Heart left ventricle (tissue), 16 donors: Measurements from ENCODE around the gene CBX8. TPM values are rescaled to one million over a fixed set of nuclear protein-coding genes. Genes with fewer than 3 reads are reported as not detected.

Experiments used
- ATAC-seq, 4 donors: fragments of 200-7000 bp; cut with Tn5 transposase; one replicate each; pipeline ENCODE4 v1.9.1; 2020 to 2022; ENCODE audit warnings: moderate library complexity in 4 of 4, mild to moderate bottlenecking in 3 of 4, moderate number of reproducible peaks in 1 of 4
- DNase-seq, 5 donors: peaks; one replicate each; pipeline ENCODE4 v3.0.0-alpha.2; 2020
- H3K27ac ChIP-seq, 12 donors: fragments of 200-600 bp; sonication (generic) in 4 of 12; one replicate each; pipeline versions ENCODE4 v1.5.0 to v1.8.0; 2016 to 2022; ENCODE audit warnings: mild to moderate bottlenecking in 2 of 12
- H3K27me3 ChIP-seq, 9 donors: fragments of 200-600 bp; sonication (generic) in 2 of 9; one replicate each; pipeline versions ENCODE4 v1.5.1 to v1.8.0; 2016 to 2022; ENCODE audit warnings: mild to moderate bottlenecking in 3 of 9
- H3K36me3 ChIP-seq, 9 donors: fragments of 200-600 bp; sonication (generic) in 2 of 9; one replicate each; pipeline versions ENCODE4 v1.5.0 to v1.8.0; 2018 to 2022; ENCODE audit warnings: mild to moderate bottlenecking in 2 of 9
- H3K4me1 ChIP-seq, 12 donors: fragments of 200-600 bp; sonication (generic) in 4 of 12; one replicate each; pipeline versions ENCODE4 v1.5.0 to v1.8.0; 2016 to 2022; ENCODE audit warnings: mild to moderate bottlenecking in 3 of 12
- H3K4me3 ChIP-seq, 12 donors: fragments of 200-600 bp; sonication (generic) in 4 of 12; one replicate each; pipeline versions ENCODE4 v1.5.0 to v1.8.0; 2017 to 2022; ENCODE audit warnings: mild to moderate bottlenecking in 9 of 12, moderate library complexity in 4 of 12
- H3K9me3 ChIP-seq, 12 donors: fragments of 200-600 bp; sonication (generic) in 4 of 12; one replicate each; pipeline versions ENCODE4 v1.5.0 to v1.8.0; 2016 to 2022; ENCODE audit warnings: mild to moderate bottlenecking in 1 of 12
- CTCF ChIP-seq, 12 donors: fragments of 200-600 bp; sonication (generic) in 4 of 12; IDR thresholded peaks; one replicate each; pipeline versions ENCODE4 v1.5.0 to v1.8.0; 2018 to 2022; ENCODE audit warnings: antibody characterized with exemption in 12 of 12, mild to moderate bottlenecking in 5 of 12
- POLR2A ChIP-seq, 2 donors: fragments of 450-650 bp; IDR thresholded peaks; one replicate each; pipeline ENCODE4 v1.6.1; 2017; ENCODE audit warnings: antibody characterized with exemption in 2 of 2, mild to moderate bottlenecking in 2 of 2, moderate library complexity in 2 of 2
- WGBS, 4 donors: extraction: QIAGEN DNeasy Blood & Tissue Kit in 2 of 4; methylation state at CpG; one replicate each; pipeline versions ENCODE4 v1.1.5 to v1.1.7; 2013 to 2018; 5-methylcytosine and 5-hydroxymethylcytosine counted together
- intact Hi-C, 10 donors: fragments of 100-400 bp; cut with DNase I; formaldehyde crosslinking; loops; one replicate each; pipeline versions ENCODE4 v1.11.1 to v1.14.2; 2022
- polyA plus RNA-seq, 2 donors: library from polyadenylated mRNA; stranded (reverse); fragments of 200-250 nt; gene quantifications; one replicate each; pipeline ENCODE4 v1.2.3, GENCODE V29; 2013
- total RNA-seq, 9 donors: library from RNA; depleted of rRNA in 2 of 9; stranded (reverse); fragments of >200 nt in 2 of 9; fragmentation: NEBNext Ultra II Directional in 3 of 9; extraction: Animal tissue kit (Norgen Biotek cat#: 25700) in 3 of 9; gene quantifications; one replicate each; pipeline versions ENCODE4 v1.1.0 to v1.2.4, GENCODE V29; 2016 to 2023
- donor health status: ischemic (EF 13 %, LVEDD 7.1; RV severe dilation, severe dysfunction).
- donor health status: healthy with polysubstance abuse.
- donor health status: DM: no; HTN: yes; CAD: no.
- donor health status: DM: no; HTN: no; CAD: no.
- donor health status: ischemic (EF 25% LVEDD 6.9; RV normal size, moderate dysfunction).
- donor health status: ischemic (EF 25% LVEDD 5.7; RV mildly dilated, moderate dysfunction).
- donor health status: healthy.
- donor health status: DM: yes; HTN: yes; CAD: no.
- donor health status: ischemic (EF 35%, LVEDD 5.7; RV mildly dilated, moderate dysfunction).
- donor health status: nonischemic (EF 11% LVEDD 7.7; RV severe dilation, severe dysfunction).
- donor health status: DM: yes; HTN: yes; CAD: no.
- donor health status: PGD.
- donor health status: ischemic (EF 29% LVEDD 5.4; RV normal size, mild dysfunction).
- donor health status: nonischemic (EF 23%, LVEDD 6.1; RV moderate dilation, normal function).

Gene CBX8
- total and polyA plus RNA-seq, 11 donors = 1.5 to 9.2 (median 5.1) TPM

- 89 to 100% (median 96%) methylated on average over 1 of the region's 1 CpG for WGBS, 4 donors
- no peak overlapping the region for H3K27ac ChIP-seq
- ATAC-seq (no peak), DNase-seq (no peak)
- H3K4me1 ChIP-seq = peaks cover 0 to 22% (median 10%) of the 10 kb centered on the region in 12 donors
- intact Hi-C loops = loop anchor here in 8 of 10 donors (5.0 to 10.0 kb wide), 10 partner anchors 35 to 252 kb away; partner anchors contain the start of genes CBX2 (in 2 of the 8), CBX8 (in 2 of the 8) and CBX4 (in 1 of the 8)
- H3K4me3 ChIP-seq = no peak overlapping the region
- peaks cover 21 to 72% (median 53%) of the 10 kb centered on the region in 9 donors for H3K27me3 ChIP-seq
- no peaks in the 10 kb centered on the region for H3K36me3 ChIP-seq
- TF ChIP-seq CTCF (IDR thresholded peaks at IDR 0.05) (no peak), POLR2A (IDR thresholded peaks at IDR 0.05) (no peak)
- no peaks in the 10 kb centered on the region for H3K9me3 ChIP-seq
Observed at GRCh38 chr17:79742589-79742918, 54.3 kb downstream of the CBX8 start.

Other genes starting within 250 kb of the CBX8 start
- not detected for gene RBFOX3, start 186.0 kb downstream of the CBX8 start, total RNA-seq
- gene RBFOX3, start 186.0 kb downstream of the CBX8 start, polyA plus RNA-seq = not detected
- not detected for gene ENPP7, start 66.1 kb downstream of the CBX8 start, total RNA-seq
- not detected for gene ENPP7, start 66.1 kb downstream of the CBX8 start, polyA plus RNA-seq
- gene CBX2, start 18.9 kb downstream of the CBX8 start, total RNA-seq = 1 to 10 TPM; 2.4 to 4.3 (median 3.2) TPM
- gene CBX2, start 18.9 kb downstream of the CBX8 start, polyA plus RNA-seq = 1 to 10 TPM; 2.9 TPM
- 10 to 100 TPM; 16.7 to 41.1 (median 26.9) TPM for gene CBX4, start 42.4 kb upstream of the CBX8 start, total RNA-seq
- 10 to 100 TPM; 10.9 to 14.2 TPM for gene CBX4, start 42.4 kb upstream of the CBX8 start, polyA plus RNA-seq
- gene TBC1D16, start 238.8 kb upstream of the CBX8 start, total RNA-seq = 10 to 100 TPM; 12.3 to 22.1 (median 17.5) TPM
- gene TBC1D16, start 238.8 kb upstream of the CBX8 start, polyA plus RNA-seq = 10 to 100 TPM in 1 of 2 donors, 1 to 10 TPM in 1; 5.3 to 14.1 TPM
- 1 to 10 TPM; 2.4 to 9.0 (median 5.9) TPM for gene CCDC40, start 239.6 kb upstream of the CBX8 start, total RNA-seq
- 1 to 10 TPM; 2.7 to 6.1 TPM for gene CCDC40, start 239.6 kb upstream of the CBX8 start, polyA plus RNA-seq